ENCODE results near the gene HOXC13. TPM values are rescaled to one million over a fixed set of nuclear protein-coding genes. Genes with fewer than 3 reads are reported as not detected.

The HOXC13 gene
- total and polyA plus RNA-seq, 9 of the 15 experiments (the other 6 are each of a cell fraction or from before 2014, with no cell fraction given): 0.03 to 0.29 (median 0.17) TPM; not detected in 2

DNA sequence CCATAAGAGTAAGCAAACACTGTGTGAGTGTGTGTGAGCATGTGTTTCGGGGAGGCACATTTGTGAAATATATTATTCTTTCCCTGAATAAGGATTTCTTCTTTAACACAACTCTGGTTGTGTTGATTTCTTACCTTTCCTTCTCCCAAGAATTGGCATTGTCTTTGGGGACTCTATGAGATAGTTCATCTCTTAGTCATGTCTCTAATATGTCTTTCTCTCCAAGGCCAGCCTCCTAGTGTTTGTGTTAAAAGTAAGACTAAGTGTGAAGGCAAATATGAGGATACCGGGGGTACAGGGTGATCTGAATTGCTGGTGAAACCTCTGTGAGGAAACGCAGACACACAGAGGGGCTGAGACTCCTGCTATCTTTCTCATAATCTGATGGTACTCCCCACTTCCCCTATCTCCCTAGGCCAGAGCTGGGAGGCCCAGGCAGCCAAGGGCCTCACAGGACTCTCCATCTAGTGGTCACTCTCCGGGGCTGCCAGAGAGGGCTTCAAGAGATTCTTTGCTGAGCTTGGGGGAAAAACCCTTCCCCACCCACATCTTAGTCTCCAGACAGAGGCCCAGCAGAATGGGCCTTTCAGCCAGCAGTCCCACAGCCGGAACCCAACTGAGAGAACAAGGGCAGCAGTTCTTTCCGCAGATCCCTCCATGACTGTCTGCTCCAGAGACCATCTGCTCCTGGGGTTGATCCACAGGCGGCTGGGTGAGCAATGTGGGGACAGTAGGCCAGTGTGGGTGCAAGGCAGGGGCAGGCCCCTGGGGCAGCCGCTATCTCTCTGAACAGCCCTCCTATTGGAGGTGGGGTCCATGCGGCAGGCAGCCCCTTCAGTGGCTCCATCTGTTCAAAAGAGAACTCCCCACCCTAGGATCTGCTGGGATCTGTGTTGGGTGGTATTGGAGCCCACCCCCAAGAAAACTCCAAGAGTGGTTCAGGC, 10.3 kb downstream of the HOXC13 start (continued):
- TF ChIP-seq KDM1A (IDR thresholded peaks at IDR 0.05): peak in 1 of 2 experiments; percentile 14; a peak in 1 of 4 replicates
- TF ChIP-seq, protein P1, sequence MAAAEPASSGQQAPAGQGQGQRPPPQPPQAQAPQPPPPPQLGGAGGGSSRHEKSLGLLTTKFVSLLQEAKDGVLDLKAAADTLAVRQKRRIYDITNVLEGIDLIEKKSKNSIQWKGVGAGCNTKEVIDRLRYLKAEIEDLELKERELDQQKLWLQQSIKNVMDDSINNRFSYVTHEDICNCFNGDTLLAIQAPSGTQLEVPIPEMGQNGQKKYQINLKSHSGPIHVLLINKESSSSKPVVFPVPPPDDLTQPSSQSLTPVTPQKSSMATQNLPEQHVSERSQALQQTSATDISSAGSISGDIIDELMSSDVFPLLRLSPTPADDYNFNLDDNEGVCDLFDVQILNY (CRISPR knock-in tag; IDR thresholded peaks at IDR 0.05): no peak
- no peak for TF ChIP-seq HOXB6 (CRISPR knock-in tag; IDR thresholded peaks at IDR 0.05; ENCODE audit: borderline replicate concordance)
- TF ChIP-seq, protein P2, sequence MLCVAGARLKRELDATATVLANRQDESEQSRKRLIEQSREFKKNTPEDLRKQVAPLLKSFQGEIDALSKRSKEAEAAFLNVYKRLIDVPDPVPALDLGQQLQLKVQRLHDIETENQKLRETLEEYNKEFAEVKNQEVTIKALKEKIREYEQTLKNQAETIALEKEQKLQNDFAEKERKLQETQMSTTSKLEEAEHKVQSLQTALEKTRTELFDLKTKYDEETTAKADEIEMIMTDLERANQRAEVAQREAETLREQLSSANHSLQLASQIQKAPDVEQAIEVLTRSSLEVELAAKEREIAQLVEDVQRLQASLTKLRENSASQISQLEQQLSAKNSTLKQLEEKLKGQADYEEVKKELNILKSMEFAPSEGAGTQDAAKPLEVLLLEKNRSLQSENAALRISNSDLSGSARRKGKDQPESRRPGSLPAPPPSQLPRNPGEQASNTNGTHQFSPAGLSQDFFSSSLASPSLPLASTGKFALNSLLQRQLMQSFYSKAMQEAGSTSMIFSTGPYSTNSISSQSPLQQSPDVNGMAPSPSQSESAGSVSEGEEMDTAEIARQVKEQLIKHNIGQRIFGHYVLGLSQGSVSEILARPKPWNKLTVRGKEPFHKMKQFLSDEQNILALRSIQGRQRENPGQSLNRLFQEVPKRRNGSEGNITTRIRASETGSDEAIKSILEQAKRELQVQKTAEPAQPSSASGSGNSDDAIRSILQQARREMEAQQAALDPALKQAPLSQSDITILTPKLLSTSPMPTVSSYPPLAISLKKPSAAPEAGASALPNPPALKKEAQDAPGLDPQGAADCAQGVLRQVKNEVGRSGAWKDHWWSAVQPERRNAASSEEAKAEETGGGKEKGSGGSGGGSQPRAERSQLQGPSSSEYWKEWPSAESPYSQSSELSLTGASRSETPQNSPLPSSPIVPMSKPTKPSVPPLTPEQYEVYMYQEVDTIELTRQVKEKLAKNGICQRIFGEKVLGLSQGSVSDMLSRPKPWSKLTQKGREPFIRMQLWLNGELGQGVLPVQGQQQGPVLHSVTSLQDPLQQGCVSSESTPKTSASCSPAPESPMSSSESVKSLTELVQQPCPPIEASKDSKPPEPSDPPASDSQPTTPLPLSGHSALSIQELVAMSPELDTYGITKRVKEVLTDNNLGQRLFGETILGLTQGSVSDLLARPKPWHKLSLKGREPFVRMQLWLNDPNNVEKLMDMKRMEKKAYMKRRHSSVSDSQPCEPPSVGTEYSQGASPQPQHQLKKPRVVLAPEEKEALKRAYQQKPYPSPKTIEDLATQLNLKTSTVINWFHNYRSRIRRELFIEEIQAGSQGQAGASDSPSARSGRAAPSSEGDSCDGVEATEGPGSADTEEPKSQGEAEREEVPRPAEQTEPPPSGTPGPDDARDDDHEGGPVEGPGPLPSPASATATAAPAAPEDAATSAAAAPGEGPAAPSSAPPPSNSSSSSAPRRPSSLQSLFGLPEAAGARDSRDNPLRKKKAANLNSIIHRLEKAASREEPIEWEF (CRISPR knock-in tag; IDR thresholded peaks at IDR 0.05): no peak
- TF ChIP-seq DDX20 (tag; IDR thresholded peaks at IDR 0.05; ENCODE audit: low read depth): no peak
- TF ChIP-seq MEF2A (IDR thresholded peaks at IDR 0.05; ENCODE audit: control insufficient read depth, low read depth, low read length): no peak
- TF ChIP-seq, protein P3, sequence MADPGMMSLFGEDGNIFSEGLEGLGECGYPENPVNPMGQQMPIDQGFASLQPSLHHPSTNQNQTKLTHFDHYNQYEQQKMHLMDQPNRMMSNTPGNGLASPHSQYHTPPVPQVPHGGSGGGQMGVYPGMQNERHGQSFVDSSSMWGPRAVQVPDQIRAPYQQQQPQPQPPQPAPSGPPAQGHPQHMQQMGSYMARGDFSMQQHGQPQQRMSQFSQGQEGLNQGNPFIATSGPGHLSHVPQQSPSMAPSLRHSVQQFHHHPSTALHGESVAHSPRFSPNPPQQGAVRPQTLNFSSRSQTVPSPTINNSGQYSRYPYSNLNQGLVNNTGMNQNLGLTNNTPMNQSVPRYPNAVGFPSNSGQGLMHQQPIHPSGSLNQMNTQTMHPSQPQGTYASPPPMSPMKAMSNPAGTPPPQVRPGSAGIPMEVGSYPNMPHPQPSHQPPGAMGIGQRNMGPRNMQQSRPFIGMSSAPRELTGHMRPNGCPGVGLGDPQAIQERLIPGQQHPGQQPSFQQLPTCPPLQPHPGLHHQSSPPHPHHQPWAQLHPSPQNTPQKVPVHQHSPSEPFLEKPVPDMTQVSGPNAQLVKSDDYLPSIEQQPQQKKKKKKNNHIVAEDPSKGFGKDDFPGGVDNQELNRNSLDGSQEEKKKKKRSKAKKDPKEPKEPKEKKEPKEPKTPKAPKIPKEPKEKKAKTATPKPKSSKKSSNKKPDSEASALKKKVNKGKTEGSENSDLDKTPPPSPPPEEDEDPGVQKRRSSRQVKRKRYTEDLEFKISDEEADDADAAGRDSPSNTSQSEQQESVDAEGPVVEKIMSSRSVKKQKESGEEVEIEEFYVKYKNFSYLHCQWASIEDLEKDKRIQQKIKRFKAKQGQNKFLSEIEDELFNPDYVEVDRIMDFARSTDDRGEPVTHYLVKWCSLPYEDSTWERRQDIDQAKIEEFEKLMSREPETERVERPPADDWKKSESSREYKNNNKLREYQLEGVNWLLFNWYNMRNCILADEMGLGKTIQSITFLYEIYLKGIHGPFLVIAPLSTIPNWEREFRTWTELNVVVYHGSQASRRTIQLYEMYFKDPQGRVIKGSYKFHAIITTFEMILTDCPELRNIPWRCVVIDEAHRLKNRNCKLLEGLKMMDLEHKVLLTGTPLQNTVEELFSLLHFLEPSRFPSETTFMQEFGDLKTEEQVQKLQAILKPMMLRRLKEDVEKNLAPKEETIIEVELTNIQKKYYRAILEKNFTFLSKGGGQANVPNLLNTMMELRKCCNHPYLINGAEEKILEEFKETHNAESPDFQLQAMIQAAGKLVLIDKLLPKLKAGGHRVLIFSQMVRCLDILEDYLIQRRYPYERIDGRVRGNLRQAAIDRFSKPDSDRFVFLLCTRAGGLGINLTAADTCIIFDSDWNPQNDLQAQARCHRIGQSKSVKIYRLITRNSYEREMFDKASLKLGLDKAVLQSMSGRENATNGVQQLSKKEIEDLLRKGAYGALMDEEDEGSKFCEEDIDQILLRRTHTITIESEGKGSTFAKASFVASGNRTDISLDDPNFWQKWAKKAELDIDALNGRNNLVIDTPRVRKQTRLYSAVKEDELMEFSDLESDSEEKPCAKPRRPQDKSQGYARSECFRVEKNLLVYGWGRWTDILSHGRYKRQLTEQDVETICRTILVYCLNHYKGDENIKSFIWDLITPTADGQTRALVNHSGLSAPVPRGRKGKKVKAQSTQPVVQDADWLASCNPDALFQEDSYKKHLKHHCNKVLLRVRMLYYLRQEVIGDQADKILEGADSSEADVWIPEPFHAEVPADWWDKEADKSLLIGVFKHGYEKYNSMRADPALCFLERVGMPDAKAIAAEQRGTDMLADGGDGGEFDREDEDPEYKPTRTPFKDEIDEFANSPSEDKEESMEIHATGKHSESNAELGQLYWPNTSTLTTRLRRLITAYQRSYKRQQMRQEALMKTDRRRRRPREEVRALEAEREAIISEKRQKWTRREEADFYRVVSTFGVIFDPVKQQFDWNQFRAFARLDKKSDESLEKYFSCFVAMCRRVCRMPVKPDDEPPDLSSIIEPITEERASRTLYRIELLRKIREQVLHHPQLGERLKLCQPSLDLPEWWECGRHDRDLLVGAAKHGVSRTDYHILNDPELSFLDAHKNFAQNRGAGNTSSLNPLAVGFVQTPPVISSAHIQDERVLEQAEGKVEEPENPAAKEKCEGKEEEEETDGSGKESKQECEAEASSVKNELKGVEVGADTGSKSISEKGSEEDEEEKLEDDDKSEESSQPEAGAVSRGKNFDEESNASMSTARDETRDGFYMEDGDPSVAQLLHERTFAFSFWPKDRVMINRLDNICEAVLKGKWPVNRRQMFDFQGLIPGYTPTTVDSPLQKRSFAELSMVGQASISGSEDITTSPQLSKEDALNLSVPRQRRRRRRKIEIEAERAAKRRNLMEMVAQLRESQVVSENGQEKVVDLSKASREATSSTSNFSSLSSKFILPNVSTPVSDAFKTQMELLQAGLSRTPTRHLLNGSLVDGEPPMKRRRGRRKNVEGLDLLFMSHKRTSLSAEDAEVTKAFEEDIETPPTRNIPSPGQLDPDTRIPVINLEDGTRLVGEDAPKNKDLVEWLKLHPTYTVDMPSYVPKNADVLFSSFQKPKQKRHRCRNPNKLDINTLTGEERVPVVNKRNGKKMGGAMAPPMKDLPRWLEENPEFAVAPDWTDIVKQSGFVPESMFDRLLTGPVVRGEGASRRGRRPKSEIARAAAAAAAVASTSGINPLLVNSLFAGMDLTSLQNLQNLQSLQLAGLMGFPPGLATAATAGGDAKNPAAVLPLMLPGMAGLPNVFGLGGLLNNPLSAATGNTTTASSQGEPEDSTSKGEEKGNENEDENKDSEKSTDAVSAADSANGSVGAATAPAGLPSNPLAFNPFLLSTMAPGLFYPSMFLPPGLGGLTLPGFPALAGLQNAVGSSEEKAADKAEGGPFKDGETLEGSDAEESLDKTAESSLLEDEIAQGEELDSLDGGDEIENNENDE (IDR thresholded peaks at IDR 0.05; ENCODE audit: low read depth, low read length): no peak

Data from K562 (cell line).